GM12878 (cell line): ENCODE results near the gene FKBP4. TPM values are rescaled to one million over a fixed set of nuclear protein-coding genes. Genes with fewer than 3 reads are reported as not detected.

Experiments used
- ATAC-seq: fragments of 200-7000 bp; cut with Tn5 transposase; 3 replicates; pipeline ENCODE4 v1.9.1; 2020; ENCODE audit warnings: mild to moderate bottlenecking, moderate library complexity
- BruUV-seq: library from RNA; stranded (reverse); fragments of 400-500 nt; replicated peaks from 2 replicates; lab custom pipeline; 2021; lab: Mats Ljungman, UMichigan
- CTCF ChIA-PET: fragments of 300-600 bp; sonication (Branson Sonifier 250); formaldehyde crosslinking; extraction: SDS; loops from one replicate; lab custom pipeline; 2021; ENCODE audit warnings: inconsistent platforms; lab: Yijun Ruan, JAX
- POLR2A ChIA-PET: fragments of 350-600 bp; formaldehyde crosslinking; extraction: SDS; loops from one replicate; lab custom pipeline; 2021; ENCODE audit warnings: inconsistent platforms; lab: Charles Lee
- RAD21 ChIA-PET: fragments of 300-600 bp; sonication (Branson Sonifier 250); formaldehyde crosslinking; loops from one replicate; lab custom pipeline; 2023; ENCODE audit warnings: antibody characterized with exemption; ENCODE audit not compliant: unreplicated experiment; lab: Charles Lee
- SMC1A ChIA-PET: fragments of 300-600 bp; sonication (Branson Sonifier 250); formaldehyde crosslinking; loops from one replicate; lab custom pipeline; 2023; ENCODE audit not compliant: unreplicated experiment, uncharacterized antibody; lab: Charles Lee
- DNase-seq: peaks from one replicate; pipeline ENCODE4 v3.0.0-alpha.2; 2011; ENCODE audit warnings: low read depth, low spot score
- FAIRE-seq: peaks from 3 replicates; lab custom pipeline; 2011; peaks lifted over from hg19 to GRCh38; lab: Jason Lieb, UNC
- H2AFZ ChIP-seq: 2 replicates; pipeline ENCODE4 v1.6.0; 2011; ENCODE audit warnings: low read depth, low read length, control low read depth; ENCODE audit not compliant: control insufficient read depth
- H3K27ac ChIP-seq: 2 replicates; pipeline ENCODE4 v1.5.1; 2011; ENCODE audit warnings: control low read depth; ENCODE audit not compliant: control insufficient read depth, insufficient read depth
- H3K27me3 ChIP-seq, 2 experiments: replicated peaks in 1 of 2; 2 replicates each; pipeline versions ENCODE4 v1.6.0 to v1.6.1; 2011; ENCODE audit warnings: low read length in 1 of 2; ENCODE audit not compliant: control insufficient read depth in 2 of 2, insufficient read depth in 2 of 2
- H3K36me3 ChIP-seq, 2 experiments: 2 replicates each; pipeline ENCODE4 v1.5.1; 2011; ENCODE audit warnings: low read length in 1 of 2; ENCODE audit not compliant: control insufficient read depth in 2 of 2, insufficient read depth in 2 of 2
- H3K4me1 ChIP-seq: 2 replicates; pipeline ENCODE4 v1.6.1; 2011; ENCODE audit warnings: mild to moderate bottlenecking, low read length, moderate library complexity, mixed read lengths; ENCODE audit not compliant: control insufficient read depth, insufficient read depth
- H3K4me2 ChIP-seq: 2 replicates; pipeline ENCODE4 v1.6.0; 2011; ENCODE audit warnings: control low read depth; ENCODE audit not compliant: control insufficient read depth, insufficient read depth
- H3K4me3 ChIP-seq: fragments of 200-600 bp; sonication (generic); 2 replicates; pipeline ENCODE4 v1.5.1; 2016
- H3K79me2 ChIP-seq: 2 replicates; pipeline ENCODE4 v1.6.0; 2011; ENCODE audit warnings: low read length; ENCODE audit not compliant: control insufficient read depth, insufficient read depth
- H3K9ac ChIP-seq: 2 replicates; pipeline ENCODE4 v1.8.0; 2011; ENCODE audit warnings: low read length, control low read depth, mixed read lengths; ENCODE audit not compliant: control insufficient read depth, insufficient read depth
- H3K9me3 ChIP-seq: replicated peaks from 3 replicates; pipeline ENCODE4 v1.5.1; 2011; ENCODE audit warnings: mild to moderate bottlenecking, low read length; ENCODE audit not compliant: control insufficient read depth, insufficient read depth
- H4K20me1 ChIP-seq: 2 replicates; pipeline ENCODE4 v1.6.0; 2011; ENCODE audit not compliant: control insufficient read depth, insufficient read depth
- BCL3 ChIP-seq: IDR thresholded peaks from 2 replicates; pipeline ENCODE4 v1.6.1; 2011; ENCODE audit warnings: borderline replicate concordance, low read depth, mild to moderate bottlenecking, moderate library complexity, low read length; ENCODE audit not compliant: insufficient read depth, poor library complexity, severe bottlenecking
- BMI1 ChIP-seq: fragments of 450-650 bp; IDR thresholded peaks from 2 replicates; pipeline ENCODE4 v1.6.1; 2016; ENCODE audit warnings: mild to moderate bottlenecking, moderate library complexity, borderline replicate concordance
- CEBPB ChIP-seq, 2 experiments: fragments of 150-350 bp in 1 of 2; IDR thresholded peaks; 2 replicates each; pipeline ENCODE4 v1.6.1; 2012 to 2014; ENCODE audit warnings: low read depth in 2 of 2, low read length in 2 of 2, borderline replicate concordance in 1 of 2, inconsistent platforms in 1 of 2
- CHD4 ChIP-seq: fragments of 200-600 bp; sonication (generic); IDR thresholded peaks from 2 replicates; pipeline ENCODE4 v1.6.1; 2016; ENCODE audit warnings: mild to moderate bottlenecking
- HDAC2 ChIP-seq: fragments of 200-600 bp; sonication (generic); IDR thresholded peaks from 2 replicates; pipeline ENCODE4 v1.6.1; 2017
- SMC3 ChIP-seq: IDR thresholded peaks from 2 replicates; pipeline ENCODE4 v1.6.1; 2011; ENCODE audit warnings: low read length, improper control_type of control experiment, borderline replicate concordance
- ZNF274 ChIP-seq: IDR thresholded peaks from one replicate; pipeline ENCODE4 v1.8.0; 2011; ENCODE audit not compliant: insufficient read length, insufficient read depth
- ZNF384 ChIP-seq: IDR thresholded peaks from 2 replicates; pipeline ENCODE4 v1.6.1; 2012; ENCODE audit warnings: low read depth, mild to moderate bottlenecking, low read length, improper control_type of control experiment, borderline replicate concordance
- ZNF687 ChIP-seq: fragments of 450-650 bp; IDR thresholded peaks from 2 replicates; pipeline ENCODE4 v1.6.1; 2017; ENCODE audit warnings: mild to moderate bottlenecking, moderate library complexity
- WGBS: methylation state at CpG from one replicate; pipeline ENCODE4 v1.1.6; 2016; ENCODE audit warnings: low lambda C conversion rate; ENCODE audit not compliant: insufficient replicate concordance, insufficient coverage; ENCODE audit errors: missing lambda C conversion rate; 5-methylcytosine and 5-hydroxymethylcytosine counted together
- in situ Hi-C: fragments of 300-500 bp; cut with MboI; formaldehyde crosslinking; loops from 9 replicates; pipeline ENCODE4 v1.14.3; 2018; ENCODE audit warnings: mixed read lengths
- intact Hi-C: fragments of 100-400 bp; cut with micrococcal nuclease; formaldehyde crosslinking; loops from one replicate; pipeline ENCODE4 v1.14.2; 2022; ENCODE audit not compliant: unreplicated experiment
- polyA plus RNA-seq, 11 experiments: library from polyadenylated mRNA; depleted of rRNA in 4 of 11; unstranded in 6 of 11; stranded (reverse) in 5 of 11; fragments of >200 nt; fragmentation: Nextera tagmentation in 4 of 11; fragmentation: Illumina TruSeq in 1 of 11; extraction: Ambion mirVana in 4 of 11; extraction: Trizol in 1 of 11; gene quantifications; 1 replicate in 1 of 11; 2 replicates in 10 of 11; pipeline versions ENCODE4 v1.2.1 to v1.2.3, GENCODE V29; 2011 to 2016; ENCODE audit warnings: inconsistent platforms in 2 of 11, missing spikeins in 2 of 11, low read depth in 1 of 11
- total RNA-seq, 4 experiments: library from RNA; depleted of rRNA in 3 of 4; stranded (reverse); fragments of >200 nt in 3 of 4; fragmentation: Illumina TruSeq in 1 of 4; extraction: Trizol in 1 of 4; gene quantifications; 2 replicates each; pipeline versions ENCODE4 v1.2.1 to v1.2.3, GENCODE V29; 2013 to 2021
- TF ChIP-seq, protein P1 (sequence below): IDR thresholded peaks from 2 replicates; pipeline ENCODE4 v1.6.1; 2011; ENCODE audit warnings: low read depth, low read length, improper control_type of control experiment, borderline replicate concordance
- TF ChIP-seq, protein P2 (sequence below): fragments of 450-650 bp; IDR thresholded peaks from 2 replicates; pipeline ENCODE4 v1.6.1; 2017; ENCODE audit warnings: low read depth, mild to moderate bottlenecking, moderate library complexity

FKBP4 gene
- total and polyA plus RNA-seq, 10 of the 15 experiments (the other 5 are each of a cell fraction or from before 2014, with no cell fraction given): 8.9 to 90.0 (median 45.4) TPM

- no peak for TF ChIP-seq CHD4
- TF ChIP-seq, protein P1, sequence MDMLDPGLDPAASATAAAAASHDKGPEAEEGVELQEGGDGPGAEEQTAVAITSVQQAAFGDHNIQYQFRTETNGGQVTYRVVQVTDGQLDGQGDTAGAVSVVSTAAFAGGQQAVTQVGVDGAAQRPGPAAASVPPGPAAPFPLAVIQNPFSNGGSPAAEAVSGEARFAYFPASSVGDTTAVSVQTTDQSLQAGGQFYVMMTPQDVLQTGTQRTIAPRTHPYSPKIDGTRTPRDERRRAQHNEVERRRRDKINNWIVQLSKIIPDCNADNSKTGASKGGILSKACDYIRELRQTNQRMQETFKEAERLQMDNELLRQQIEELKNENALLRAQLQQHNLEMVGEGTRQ: no peak
Measured at GRCh38 chr12:2775431-2775830, 19.3 kb upstream of the FKBP4 start (continued).

- ChIA-PET RAD21 (no interaction called here), SMC1A (no interaction called here), POLR2A (no interaction called here), CTCF (no interaction called here)
- no peak overlapping the region for H3K4me2 ChIP-seq
- WGBS: 75% methylated on average over 20 of the region's 20 CpGs
- in situ Hi-C loops (no loop called here), intact Hi-C loops (no loop called here)
- no peaks in the 10 kb centered on the region for H3K9me3 ChIP-seq
- no peak for FAIRE-seq
- no peak for DNase-seq
- H3K9ac ChIP-seq: no peak overlapping the region
- no peaks in the 10 kb centered on the region for H3K4me1 ChIP-seq
- no peak overlapping the region for H3K27ac ChIP-seq
- no peaks in the 10 kb centered on the region for H3K79me2 ChIP-seq
- BruUV-seq: no TSS peak
- H3K27me3 ChIP-seq: peaks cover 0 to 3% of the 10 kb centered on the region in 2 experiments
- no peak for ATAC-seq
- H3K36me3 ChIP-seq: no peaks in the 10 kb centered on the region
- no peaks in the 10 kb centered on the region for H4K20me1 ChIP-seq
- H3K4me3 ChIP-seq: no peak overlapping the region
- no peak overlapping the region for H2AFZ ChIP-seq
- TF ChIP-seq SMC3 (no peak), BMI1 (no peak), CEBPB (IDR thresholded peaks at IDR 0.05; ENCODE audit: borderline replicate concordance in 1 of 2, low read depth in 2 of 2, low read length in 2 of 2) (no peak), ZNF384 (no peak), ZNF687 (no peak), HDAC2 (no peak), ZNF274 (no peak), BCL3 (no peak)
- TF ChIP-seq, protein P1: no peak
- TF ChIP-seq, protein P2, sequence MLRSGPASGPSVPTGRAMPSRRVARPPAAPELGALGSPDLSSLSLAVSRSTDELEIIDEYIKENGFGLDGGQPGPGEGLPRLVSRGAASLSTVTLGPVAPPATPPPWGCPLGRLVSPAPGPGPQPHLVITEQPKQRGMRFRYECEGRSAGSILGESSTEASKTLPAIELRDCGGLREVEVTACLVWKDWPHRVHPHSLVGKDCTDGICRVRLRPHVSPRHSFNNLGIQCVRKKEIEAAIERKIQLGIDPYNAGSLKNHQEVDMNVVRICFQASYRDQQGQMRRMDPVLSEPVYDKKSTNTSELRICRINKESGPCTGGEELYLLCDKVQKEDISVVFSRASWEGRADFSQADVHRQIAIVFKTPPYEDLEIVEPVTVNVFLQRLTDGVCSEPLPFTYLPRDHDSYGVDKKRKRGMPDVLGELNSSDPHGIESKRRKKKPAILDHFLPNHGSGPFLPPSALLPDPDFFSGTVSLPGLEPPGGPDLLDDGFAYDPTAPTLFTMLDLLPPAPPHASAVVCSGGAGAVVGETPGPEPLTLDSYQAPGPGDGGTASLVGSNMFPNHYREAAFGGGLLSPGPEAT: no peak
Measured at GRCh38 chr12:2776129-2776806, 18.5 kb upstream of the FKBP4 start.
